GM18505 (cell line): ENCODE data around the gene VKORC1.

Experiments used
- ATAC-seq: cut with Tn5 transposase; IDR thresholded peaks from one replicate; pipeline ENCODE4 v1.9.1; 2021; ENCODE audit not compliant: unreplicated experiment
- POLR2A ChIP-seq: IDR thresholded peaks from 4 replicates; pipeline ENCODE4 v1.6.1; 2011; ENCODE audit warnings: borderline replicate concordance; ENCODE audit not compliant: insufficient read depth, insufficient read length; ENCODE audit errors: extremely low read depth

The VKORC1 gene

DNA sequence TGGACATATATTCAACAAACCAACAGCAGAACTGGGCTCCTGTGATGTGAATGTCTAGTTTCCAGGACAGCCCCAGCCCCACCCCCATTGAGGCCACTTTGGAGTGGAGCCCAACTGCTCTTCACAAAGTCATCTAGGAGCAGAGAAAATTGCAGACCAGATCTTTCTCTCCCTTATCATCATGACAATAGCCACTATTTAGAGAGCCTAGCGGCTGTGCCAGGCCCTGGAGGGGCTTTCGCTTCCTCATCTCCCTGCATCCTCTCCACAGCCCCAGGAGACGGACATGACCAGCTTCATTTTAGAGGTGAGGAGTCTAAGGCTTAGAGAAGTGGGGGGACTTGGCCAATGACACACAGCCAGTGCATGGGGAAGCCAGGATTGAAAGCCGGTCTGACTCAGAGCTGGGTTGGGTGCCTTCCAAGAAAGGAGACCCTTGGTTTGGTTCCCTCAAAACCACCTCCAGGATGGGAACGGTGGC, 39.5 kb upstream of the VKORC1 start:
- no peak for TF ChIP-seq POLR2A
- no peak for ATAC-seq

DNA sequence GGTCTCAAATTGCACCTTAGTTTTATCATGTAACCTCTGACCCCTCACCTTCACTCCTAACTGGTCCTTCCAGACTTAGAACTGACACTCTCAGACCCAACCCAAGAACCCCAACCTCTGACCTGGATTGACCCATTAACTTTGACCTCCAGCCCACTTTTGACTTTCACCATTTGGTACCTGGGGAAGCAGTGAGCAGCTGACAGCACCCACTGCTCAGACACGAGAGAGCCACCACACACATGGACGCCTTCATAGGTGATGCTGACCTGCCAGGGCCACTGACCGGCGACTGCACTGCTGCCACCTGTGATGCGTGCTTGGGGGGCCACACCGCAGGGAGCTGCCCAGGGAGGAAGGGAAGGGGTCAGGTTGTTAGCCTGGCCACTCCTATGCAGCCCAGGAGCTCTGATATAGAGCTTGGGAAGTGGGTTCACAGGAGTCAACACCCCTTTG, 38.5 kb upstream of the VKORC1 start:
- ATAC-seq: no peak
- TF ChIP-seq POLR2A: no peak

DNA sequence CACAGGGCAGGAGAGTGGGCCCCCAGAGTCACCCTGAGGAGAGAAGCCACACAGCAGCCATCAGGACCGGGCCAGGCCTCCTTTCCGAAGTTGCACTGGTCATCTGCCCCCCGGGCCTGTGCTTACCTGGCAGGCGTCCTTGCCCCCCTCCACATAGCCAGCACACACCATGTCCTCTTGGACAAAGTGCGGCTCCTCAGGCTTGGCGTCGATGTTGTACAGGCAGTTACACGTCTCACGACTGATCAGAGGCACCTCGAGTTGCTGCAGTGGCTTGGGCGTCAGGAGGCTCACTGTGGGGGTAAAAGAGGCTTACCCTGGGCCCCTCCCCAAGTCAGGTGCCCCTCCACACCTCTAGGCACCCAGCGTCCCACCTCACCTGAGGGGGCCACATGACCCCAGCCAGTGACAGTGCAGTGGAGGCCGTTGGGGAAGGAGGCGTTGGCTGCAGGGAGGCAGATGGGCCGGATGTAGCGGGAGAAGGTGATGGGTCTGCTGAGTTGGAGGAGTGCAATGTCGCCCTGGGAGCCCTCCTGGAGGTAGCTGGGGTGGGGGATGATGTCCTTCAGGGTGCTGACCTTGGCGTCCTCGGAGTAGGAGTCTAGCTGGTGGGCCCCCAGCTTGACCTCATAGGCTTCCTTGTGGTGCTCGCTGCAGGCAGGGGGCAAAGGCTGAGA, 37.8 kb upstream of the VKORC1 start:
- TF ChIP-seq POLR2A: no peak
- no peak for ATAC-seq

DNA sequence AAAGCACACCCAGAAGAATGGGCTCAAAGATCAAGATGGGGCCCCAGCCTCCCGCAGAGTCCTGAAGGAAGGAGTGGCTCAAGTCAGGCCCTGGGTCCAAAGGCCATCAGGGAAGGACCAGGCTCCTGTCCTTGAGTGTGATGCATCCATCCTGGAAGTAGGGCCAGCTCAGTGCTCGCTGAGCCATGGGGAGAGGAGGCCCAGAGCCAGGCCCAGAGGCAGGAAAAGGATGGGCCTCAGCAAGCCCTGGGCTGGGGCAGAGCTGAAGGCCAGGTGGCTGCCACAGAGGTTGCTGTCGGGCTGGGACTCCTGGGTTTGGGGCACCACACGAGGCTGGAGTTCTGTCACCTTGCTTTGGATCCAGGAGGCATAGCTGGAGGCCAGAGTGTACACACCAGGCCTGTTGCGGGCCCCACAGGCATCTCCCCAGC, 37.3 kb upstream of the VKORC1 start:
- no peak for ATAC-seq
- no peak for TF ChIP-seq POLR2A

DNA sequence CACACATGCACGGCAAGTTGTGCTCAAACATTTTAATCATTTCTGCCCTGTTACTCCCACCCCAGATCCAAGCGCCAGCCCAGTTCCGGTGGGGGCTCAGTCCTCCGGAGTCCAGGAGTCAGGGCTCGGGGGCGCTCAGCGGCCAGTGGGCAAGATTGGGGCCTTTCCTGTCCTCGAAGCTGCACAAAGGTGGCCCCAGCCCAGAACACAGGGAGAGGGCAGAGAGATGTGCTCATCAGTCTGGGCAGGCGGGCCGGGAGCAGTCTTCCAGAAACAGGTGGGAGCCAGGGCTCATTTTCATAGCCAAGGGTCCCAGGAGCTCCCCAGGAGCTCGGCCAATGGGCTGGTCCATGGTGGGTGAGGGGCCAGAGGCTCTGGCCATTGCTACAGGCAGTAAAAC, 36.8 kb upstream of the VKORC1 start:
- TF ChIP-seq POLR2A: no peak
- ATAC-seq: no peak

DNA sequence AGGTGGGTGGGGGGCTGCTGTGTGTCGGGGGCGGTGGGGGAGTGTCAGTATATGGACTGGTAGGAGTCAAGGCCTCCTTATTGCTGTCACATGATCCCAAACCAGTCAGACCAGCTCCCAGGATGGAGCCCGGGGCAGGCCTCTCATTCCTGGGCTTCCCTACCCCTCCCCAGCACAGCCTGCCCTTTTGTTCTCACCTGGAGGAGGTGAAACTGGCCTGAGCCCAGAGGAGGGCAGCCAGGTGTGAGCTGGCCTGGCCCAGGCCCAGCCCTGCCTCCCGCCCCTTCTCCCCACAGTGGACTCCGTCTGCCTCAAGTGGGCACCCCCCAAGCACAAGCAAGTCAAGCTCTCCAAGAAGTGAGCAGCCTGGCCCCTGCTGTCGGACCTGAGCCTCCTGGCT, 36.3 kb upstream of the VKORC1 start:
- ATAC-seq: no peak
- TF ChIP-seq POLR2A: no peak

DNA sequence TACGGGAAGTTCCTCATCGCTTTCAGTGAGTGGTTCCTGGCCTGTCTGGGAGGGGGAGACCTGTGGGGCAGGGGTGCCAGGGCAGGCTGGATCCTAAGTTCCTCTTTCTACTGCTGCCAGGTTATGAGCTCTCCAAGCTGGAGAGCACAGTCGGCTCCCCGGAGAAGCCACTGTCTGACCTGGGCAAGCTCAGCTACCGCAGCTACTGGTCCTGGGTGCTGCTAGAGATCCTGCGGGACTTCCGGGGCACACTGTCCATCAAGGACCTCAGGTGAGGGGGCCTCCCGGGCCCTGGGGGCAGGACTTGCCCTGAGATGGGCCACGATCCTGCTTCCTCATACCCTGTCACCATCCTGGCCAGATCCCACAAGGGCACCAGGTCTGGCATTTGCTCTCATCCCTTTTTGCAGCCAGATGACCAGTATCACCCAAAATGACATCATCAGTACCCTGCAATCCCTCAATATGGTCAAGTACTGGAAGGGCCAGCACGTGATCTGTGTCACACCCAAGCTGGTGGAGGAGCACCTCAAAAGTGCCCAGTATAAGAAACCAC, 35.8 kb upstream of the VKORC1 start:
- no peak for ATAC-seq
- TF ChIP-seq POLR2A: no peak

DNA sequence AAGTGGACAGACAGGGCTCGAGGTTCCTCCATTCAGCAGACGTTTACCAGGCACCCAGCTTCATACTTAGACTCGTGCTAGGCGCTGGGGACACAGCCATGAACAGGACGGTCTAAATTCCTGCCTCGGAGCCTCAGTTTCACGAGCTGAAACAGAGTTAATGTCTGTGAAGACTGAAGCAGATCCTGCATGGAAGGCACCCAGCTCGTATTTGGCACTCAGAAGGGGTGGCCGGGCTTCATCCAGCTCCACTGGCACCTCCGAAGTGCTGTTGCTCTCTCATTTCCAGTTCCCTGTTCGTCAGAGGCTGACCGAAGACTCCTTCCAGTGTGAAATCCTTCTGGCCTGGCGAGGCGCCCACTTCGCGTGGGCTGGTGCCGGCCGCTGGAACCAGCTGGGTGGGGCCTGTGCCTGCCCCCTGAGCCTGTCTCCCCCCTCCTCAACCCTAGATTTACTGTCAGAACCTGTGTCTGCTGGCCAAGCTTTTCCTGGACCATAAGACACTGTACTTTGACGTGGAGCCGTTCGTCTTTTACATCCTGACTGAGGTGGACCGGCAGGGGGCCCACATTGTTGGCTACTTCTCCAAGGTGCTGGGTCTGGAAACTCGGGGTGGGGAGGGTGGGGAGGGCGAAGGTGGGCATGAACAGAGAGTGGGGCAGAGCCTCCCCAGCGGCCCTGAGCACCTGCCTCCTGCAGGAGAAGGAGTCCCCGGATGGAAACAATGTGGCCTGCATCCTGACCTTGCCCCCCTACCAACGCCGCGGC, 35.2 kb upstream of the VKORC1 start:
- no peak for TF ChIP-seq POLR2A
- ATAC-seq: no peak

DNA sequence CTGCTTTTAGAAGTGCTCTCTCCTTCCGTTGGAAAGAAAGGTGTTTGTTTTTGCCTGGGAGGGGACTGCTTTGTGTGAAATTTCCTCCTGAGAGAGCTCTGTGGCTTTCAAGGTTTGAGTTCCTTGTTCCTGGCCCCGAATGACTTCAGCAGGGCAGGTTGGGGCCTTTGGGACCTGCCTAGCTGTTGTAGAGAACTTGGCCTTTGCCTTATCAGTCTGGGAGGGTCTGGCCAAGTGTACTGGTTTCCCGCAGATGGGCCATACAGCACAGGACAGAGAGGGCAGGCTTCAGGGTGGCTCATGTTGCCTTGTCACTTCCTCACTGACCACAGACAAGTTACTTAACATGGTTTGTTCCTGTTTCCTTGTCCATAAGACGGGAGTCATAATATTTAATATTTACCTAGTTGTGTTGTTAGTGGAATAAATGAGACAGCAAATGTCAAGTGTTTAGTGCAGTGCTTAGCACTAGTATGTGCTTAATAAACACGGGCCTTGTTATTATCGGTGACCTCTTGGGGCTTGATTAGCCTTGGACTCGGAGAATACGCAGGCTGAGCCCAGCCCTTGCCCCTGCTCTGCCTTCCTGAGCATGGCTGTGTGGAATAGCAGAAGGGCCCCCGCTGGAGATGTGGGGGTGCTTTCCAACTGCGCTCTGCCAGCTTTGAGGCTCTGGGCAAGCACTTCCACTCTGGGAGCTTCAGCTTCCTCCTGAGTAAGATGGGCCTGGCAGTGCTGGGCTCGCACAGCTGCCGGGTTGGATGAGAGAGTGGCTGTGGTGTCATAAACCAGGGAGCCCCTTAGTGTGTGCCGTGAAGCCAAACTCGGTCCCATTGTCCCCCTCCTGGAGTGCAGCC, 34.3 kb upstream of the VKORC1 start:
- TF ChIP-seq POLR2A: no peak
- no peak for ATAC-seq

DNA sequence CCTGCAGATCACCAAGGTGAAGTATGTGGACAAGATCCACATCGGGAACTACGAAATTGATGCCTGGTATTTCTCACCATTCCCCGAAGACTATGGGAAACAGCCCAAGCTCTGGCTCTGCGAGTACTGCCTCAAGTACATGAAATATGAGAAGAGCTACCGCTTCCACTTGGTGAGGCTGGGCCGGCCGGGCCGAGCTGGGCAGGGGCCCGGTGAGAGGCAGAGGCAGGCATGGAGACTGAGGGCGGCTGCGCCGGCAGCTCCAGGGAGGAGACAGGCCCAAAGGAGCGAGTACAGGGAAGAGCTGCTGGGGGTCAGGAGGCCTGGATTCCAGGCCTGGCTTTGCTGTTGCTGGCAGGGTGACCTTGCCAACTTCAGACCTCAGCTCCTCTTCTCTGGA, 32.6 kb upstream of the VKORC1 start:
- no peak for TF ChIP-seq POLR2A
- no peak for ATAC-seq

DNA sequence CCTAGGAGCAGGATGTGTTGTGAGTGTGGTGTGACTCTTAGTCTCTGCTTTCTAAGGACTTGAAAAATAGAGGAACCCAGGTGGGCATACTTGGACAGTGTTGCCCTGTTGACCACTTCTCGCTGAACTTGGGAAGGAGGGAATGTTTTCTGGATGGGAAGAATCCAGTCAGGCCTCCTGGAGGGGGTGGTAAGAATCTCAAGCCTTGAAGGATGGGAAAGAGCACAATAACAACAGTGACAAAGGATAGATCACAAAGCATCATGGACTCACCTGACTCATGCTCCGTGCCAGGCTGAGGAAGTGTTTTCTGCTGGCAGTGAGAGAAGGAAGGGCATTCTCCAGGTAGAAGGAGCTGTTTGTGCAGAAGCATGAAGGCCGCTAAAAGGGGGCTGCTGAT, 31.2 kb upstream of the VKORC1 start:
- no peak for ATAC-seq
- TF ChIP-seq POLR2A: no peak

DNA sequence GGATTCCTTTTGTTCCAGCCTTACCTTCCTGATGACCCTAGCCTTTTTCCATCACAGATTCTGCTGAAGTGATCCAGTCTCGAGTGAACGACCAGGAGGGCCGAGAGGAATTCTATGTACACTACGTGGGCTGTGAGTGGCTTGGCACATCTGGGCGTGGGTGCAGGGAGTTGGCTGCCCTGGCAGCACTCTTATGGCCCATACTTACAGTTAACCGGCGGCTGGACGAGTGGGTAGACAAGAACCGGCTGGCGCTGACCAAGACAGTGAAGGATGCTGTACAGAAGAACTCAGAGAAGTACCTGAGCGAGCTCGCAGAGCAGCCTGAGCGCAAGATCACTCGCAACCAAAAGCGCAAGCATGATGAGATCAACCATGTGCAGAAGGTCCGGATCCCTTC, 25.5 kb upstream of the VKORC1 start:
- ATAC-seq: no peak
- TF ChIP-seq POLR2A: no peak
